Stimulated activated CD4-positive, alpha-beta T cell treated with anti-CD3 and anti-CD28 coated beads, TNF-alpha, amount 100 ng/mL, for 48 hours (primary cell): ENCODE measurements around the gene MPPED1.

ENCODE experiments used
- DNase-seq, 3 donors: peaks; one replicate each; pipeline ENCODE4 v3.0.0-alpha.2; 2020; ENCODE audit warnings: low read depth in 3 of 3

MPPED1 gene

GRCh38 chr22:43411869-43412807, at the start of gene MPPED1:
Gene MPPED1, plus strand, starts transcription at chr22:43412014. Its CDS starts 12,972 bp downstream, at chr22:43424986.
- DNase-seq = no peak

GRCh38 chr22:43363315-43364168, 48.3 kb upstream of the MPPED1 start:
- DNase-seq = no peak

DNA sequence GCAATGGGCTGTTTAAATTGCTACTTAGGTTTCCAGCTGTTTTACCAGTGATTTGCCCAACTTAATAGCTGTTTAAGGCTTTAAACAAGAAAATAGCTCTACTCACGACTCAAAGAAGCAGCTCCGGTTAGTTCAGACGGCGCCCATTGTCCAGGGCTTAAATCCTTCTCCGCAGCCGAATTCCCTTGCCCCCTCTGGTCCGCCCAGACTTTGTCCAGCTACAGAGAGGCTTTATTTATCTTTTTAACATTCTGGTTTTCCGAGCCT, 47.7 kb upstream of the MPPED1 start:
- no peak for DNase-seq

- no peak for DNase-seq
These were observed 45.9 kb upstream of the MPPED1 start for GRCh38 chr22:43365715-43366440.

GRCh38 chr22:43370036-43370435, 41.8 kb upstream of the MPPED1 start:
- no peak for DNase-seq

DNA sequence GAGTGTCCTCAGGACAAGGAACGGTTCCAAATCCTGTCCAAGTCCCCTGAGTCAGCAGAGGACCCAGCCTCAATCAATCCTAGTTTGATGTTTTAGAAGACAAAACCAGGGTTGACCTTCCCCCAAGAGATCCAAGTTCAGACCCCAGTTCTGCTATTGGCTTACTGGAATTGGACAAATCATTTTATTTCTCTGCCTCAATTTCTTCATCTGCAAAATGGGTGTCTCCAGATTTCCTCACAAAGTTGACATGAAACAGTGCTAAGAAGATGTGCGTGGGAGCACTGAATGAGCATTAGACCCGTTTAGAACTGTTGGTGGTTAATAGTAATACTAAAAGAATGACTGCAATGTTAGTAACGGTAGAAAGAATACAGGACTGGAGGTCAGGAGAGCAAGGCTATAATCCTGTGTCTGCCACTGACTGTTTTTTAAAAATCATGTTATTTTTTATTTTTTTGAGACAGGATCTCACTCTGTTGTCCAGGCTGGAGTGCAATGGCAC, 35.8 kb upstream of the MPPED1 start:
- no peak for DNase-seq

- no peak for DNase-seq
These were observed 34.9 kb upstream of the MPPED1 start for GRCh38 chr22:43376765-43377547.

DNA sequence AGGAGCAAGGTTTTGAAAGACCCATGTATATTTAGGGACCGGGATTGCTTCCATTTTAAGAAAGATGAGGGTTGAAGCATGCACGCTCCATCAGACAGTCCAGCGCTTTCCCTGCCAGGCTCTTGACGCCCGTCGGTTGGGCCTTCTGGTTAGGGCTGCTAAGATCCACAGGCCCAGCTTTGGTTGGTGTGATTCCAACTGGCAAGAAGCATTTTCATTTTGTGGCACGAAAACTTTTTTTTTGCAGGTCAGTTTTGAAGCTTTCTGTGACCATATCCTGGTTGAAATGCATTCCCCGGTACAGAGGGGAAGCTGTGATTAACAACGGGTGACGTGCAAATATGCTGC, 34.3 kb upstream of the MPPED1 start:
- DNase-seq = no peak

GRCh38 chr22:43377896-43378704, 33.7 kb upstream of the MPPED1 start:
- DNase-seq = no peak

DNA sequence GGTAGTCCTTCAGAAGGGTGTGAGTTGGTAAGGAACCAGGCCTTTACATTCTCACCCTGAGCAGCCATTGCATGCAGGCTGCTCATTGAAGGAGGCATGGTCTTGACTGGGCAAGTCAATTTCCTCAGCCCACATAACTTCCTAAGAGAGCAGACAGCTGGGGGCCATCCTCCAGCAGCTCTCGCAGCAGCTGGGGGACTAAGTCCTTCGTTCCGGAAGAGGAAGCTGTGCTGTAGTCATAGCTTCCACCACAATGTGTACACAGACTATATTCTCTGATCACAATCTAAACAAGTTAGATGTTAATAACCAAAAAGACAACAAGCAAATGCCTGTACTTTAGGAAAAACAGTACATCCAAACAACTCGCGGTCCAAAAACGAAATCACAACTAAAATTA, 30.1 kb upstream of the MPPED1 start:
- DNase-seq = no peak

- DNase-seq = no peak
These were observed 27.0 kb upstream of the MPPED1 start for GRCh38 chr22:43384863-43385262.

DNA sequence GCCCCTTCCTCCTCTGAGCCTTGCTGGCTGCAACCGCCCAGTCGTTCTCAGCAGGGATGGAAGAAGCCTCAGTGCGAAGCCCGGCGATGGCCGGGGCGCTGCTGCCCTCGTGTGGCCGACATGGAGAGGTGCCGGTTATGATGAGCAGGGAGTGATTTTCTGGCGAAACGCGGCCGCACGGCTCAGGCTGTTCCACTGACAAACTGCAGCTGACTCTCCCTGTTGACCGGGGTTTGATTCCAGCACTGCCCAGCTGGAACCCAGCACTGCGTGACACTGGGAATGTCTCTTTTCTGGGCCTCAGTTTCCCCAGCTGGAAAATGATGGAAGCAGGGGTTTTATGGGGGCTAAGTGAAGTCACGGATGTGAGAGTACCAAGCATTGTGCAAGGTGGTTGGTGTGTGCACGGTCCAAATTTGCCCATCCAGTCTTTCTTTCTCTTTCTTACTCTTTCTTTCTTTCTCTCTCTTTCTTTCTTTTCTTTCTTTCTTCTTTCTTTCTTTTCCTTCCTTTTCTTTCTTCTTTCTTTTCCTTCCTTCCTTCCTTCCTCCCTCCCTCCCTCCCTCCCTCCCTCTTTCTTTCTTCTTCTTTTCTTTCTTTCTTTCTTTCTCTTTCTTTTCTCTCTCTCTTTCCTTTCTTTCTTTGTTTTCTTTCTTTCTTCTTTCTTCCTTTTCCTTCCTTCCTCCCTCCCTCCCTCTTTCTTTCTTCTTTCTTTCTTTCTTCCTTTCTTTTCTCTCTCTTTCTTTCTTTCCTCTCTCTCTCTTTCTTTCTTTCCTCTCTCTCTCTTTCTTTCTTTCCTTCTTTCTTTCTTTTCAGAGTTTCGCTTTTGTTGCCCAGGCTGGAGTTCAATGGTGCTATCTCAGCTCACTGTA, 25.8 kb upstream of the MPPED1 start:
- DNase-seq = peak; percentile 51 to 63 (median 57)

- DNase-seq = no peak
These were observed 24.0 kb upstream of the MPPED1 start for GRCh38 chr22:43387815-43388214.

- peak; percentile 57 to 64 (median 62) for DNase-seq
These were observed 23.4 kb upstream of the MPPED1 start for GRCh38 chr22:43388420-43388851.

GRCh38 chr22:43389227-43389836, 22.5 kb upstream of the MPPED1 start:
- DNase-seq = no peak

DNA sequence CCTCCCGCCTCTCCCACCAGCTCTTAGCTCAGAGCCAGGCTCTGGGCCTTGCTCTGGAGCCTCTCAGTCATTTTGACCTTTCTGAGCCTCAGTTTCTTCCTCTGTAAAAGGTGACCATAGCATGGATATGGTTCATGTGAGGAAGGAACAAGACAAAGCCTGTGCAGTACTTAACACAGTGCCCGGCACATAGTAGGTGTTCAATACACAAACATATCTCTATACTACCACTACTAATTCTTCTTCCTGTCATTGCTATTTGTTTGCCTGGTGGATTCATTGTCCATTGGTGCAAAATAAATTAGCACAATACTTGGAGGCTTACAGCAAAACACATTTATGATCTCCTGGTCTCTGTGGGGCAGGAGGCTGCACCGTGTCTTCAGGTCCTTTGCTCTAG, 21.6 kb upstream of the MPPED1 start:
- no peak for DNase-seq

- no peak for DNase-seq
These were observed 20.9 kb upstream of the MPPED1 start for GRCh38 chr22:43390872-43391271.

GRCh38 chr22:43391306-43391705, 20.5 kb upstream of the MPPED1 start:
- DNase-seq = no peak

GRCh38 chr22:43392385-43392989, 19.3 kb upstream of the MPPED1 start:
- DNase-seq = no peak
